Activated CD8-positive, alpha-beta T cell treated with anti-CD3 and anti-CD28 coated beads, Interleukin-2, amount 10 ng/mL, durations not matched to agents 7 days and 5 days (primary cell): ENCODE measurements around the gene GALNT17. TPM values are rescaled to one million over a fixed set of nuclear protein-coding genes. Genes with fewer than 3 reads are reported as not detected.

Experiments
- ATAC-seq: fragments of 150-1000 bp; cut with Tn5 transposase; one replicate; pipeline ENCODE4 v1.10.0; 2021; ENCODE audit warnings: moderate library complexity
- CTCF ChIA-PET: fragments of 350-600 bp; sonication (Branson Sonifier 250); formaldehyde crosslinking; loops from one replicate; lab custom pipeline; 2021; ENCODE audit warnings: antibody characterized with exemption; lab: Charles Lee
- POLR2A ChIA-PET: fragments of 350-600 bp; sonication (Branson Sonifier 250); formaldehyde crosslinking; loops from one replicate; lab custom pipeline; 2021; ENCODE audit warnings: antibody characterized with exemption; lab: Charles Lee
- DNase-seq: peaks from one replicate; pipeline ENCODE4 v3.0.0-alpha.2; 2020
- H3K27ac Mint-ChIP-seq: one replicate; pipeline ENCODE4 v1.8.0; 2021; ENCODE audit warnings: mild to moderate bottlenecking, mixed read lengths
- H3K27me3 Mint-ChIP-seq: one replicate; pipeline ENCODE4 v1.8.0; 2021; ENCODE audit warnings: low read depth, mixed read lengths
- H3K36me3 Mint-ChIP-seq: one replicate; pipeline ENCODE4 v1.8.0; 2021; ENCODE audit warnings: low read depth, mixed read lengths
- H3K4me1 Mint-ChIP-seq: one replicate; pipeline ENCODE4 v1.8.0; 2021; ENCODE audit warnings: low read depth, mixed read lengths
- H3K4me3 Mint-ChIP-seq: one replicate; pipeline ENCODE4 v1.8.0; 2021; ENCODE audit warnings: mild to moderate bottlenecking, mixed read lengths
- H3K9me3 Mint-ChIP-seq: one replicate; pipeline ENCODE4 v1.8.0; 2022; ENCODE audit warnings: mixed read lengths; ENCODE audit not compliant: insufficient read depth
- total RNA-seq, 2 experiments: library from RNA; stranded (reverse); gene quantifications; one replicate each; pipeline ENCODE4 v1.2.3, GENCODE V29; 2021

GALNT17 gene
- total RNA-seq, 2 experiments from 2014 or later: not detected

- no peaks in the 10 kb centered on the region for H3K27me3 Mint-ChIP-seq
- POLR2A ChIA-PET: no interaction called here
- H3K36me3 Mint-ChIP-seq: no peaks in the 10 kb centered on the region
- H3K27ac Mint-ChIP-seq: no peak overlapping the region
- CTCF ChIA-PET: no interaction called here
- H3K4me1 Mint-ChIP-seq: no peaks in the 10 kb centered on the region
- H3K4me3 Mint-ChIP-seq: no peak overlapping the region
- DNase-seq (no peak), ATAC-seq (no peak)
- peaks cover 3% of the 10 kb centered on the region for H3K9me3 Mint-ChIP-seq
Measured at GRCh38 chr7:71485586-71485985, 353.6 kb downstream of the GALNT17 start.

- Mint-ChIP-seq H3K27me3 (no peaks in the 10 kb centered on the region), H3K4me1 (no peaks in the 10 kb centered on the region), H3K4me3 (no peak overlapping the region), H3K36me3 (no peaks in the 10 kb centered on the region), H3K27ac (no peak overlapping the region), H3K9me3 (peaks cover 3% of the 10 kb centered on the region)
- ATAC-seq (no peak), DNase-seq (no peak)
- POLR2A ChIA-PET: interaction anchor here (0.6 kb wide), 1 partner anchor 523 kb away, joined by 3 read pairs; no protein-coding TSS in a partner anchor
- CTCF ChIA-PET: no interaction called here
Measured at GRCh38 chr7:71486414-71486813, 354.5 kb downstream of the GALNT17 start.

- H3K36me3 Mint-ChIP-seq: no peaks in the 10 kb centered on the region
- ChIA-PET POLR2A (interaction anchor here (0.6 kb wide), 1 partner anchor 524 kb away, joined by 3 read pairs; no protein-coding TSS in a partner anchor), CTCF (no interaction called here)
- H3K4me3 Mint-ChIP-seq: no peak overlapping the region
- H3K4me1 Mint-ChIP-seq: no peaks in the 10 kb centered on the region
- peaks cover 3% of the 10 kb centered on the region for H3K9me3 Mint-ChIP-seq
- ATAC-seq (no peak), DNase-seq (no peak)
- H3K27ac Mint-ChIP-seq: no peak overlapping the region
- no peaks in the 10 kb centered on the region for H3K27me3 Mint-ChIP-seq
Measured at GRCh38 chr7:71486856-71487628, 355.1 kb downstream of the GALNT17 start.

- H3K36me3 Mint-ChIP-seq: no peaks in the 10 kb centered on the region
- ChIA-PET POLR2A (no interaction called here), CTCF (no interaction called here)
Measured at GRCh38 chr7:71488308-71488707, 356.4 kb downstream of the GALNT17 start.

GRCh38 chr7:71491336-71491735, 359.4 kb downstream of the GALNT17 start:
- CTCF ChIA-PET: no interaction called here
- ATAC-seq (no peak), DNase-seq (no peak)
- Mint-ChIP-seq H3K36me3 (no peaks in the 10 kb centered on the region), H3K4me3 (no peak overlapping the region), H3K4me1 (no peaks in the 10 kb centered on the region), H3K27ac (no peak overlapping the region), H3K27me3 (no peaks in the 10 kb centered on the region), H3K9me3 (peaks cover 7% of the 10 kb centered on the region)
- POLR2A ChIA-PET: no interaction called here

More at GRCh38 chr7:71488308-71488707, 356.4 kb downstream of the GALNT17 start:
- no peaks in the 10 kb centered on the region for H3K27me3 Mint-ChIP-seq
- DNase-seq (no peak), ATAC-seq (no peak)
- peaks cover 3% of the 10 kb centered on the region for H3K9me3 Mint-ChIP-seq
- no peak overlapping the region for H3K4me3 Mint-ChIP-seq
- no peak overlapping the region for H3K27ac Mint-ChIP-seq
- H3K4me1 Mint-ChIP-seq: no peaks in the 10 kb centered on the region

GRCh38 chr7:71495828-71496227, 363.9 kb downstream of the GALNT17 start:
- no peaks in the 10 kb centered on the region for H3K4me1 Mint-ChIP-seq
- ChIA-PET POLR2A (no interaction called here), CTCF (no interaction called here)
- H3K4me3 Mint-ChIP-seq: no peak overlapping the region
- H3K9me3 Mint-ChIP-seq: peaks cover 18% of the 10 kb centered on the region
- no peak overlapping the region for H3K27ac Mint-ChIP-seq
- no peak for ATAC-seq
- H3K36me3 Mint-ChIP-seq: no peaks in the 10 kb centered on the region
- H3K27me3 Mint-ChIP-seq: no peaks in the 10 kb centered on the region
- DNase-seq: no peak

- Mint-ChIP-seq H3K9me3 (peaks cover 18% of the 10 kb centered on the region), H3K4me1 (no peaks in the 10 kb centered on the region), H3K36me3 (no peaks in the 10 kb centered on the region), H3K27ac (no peak overlapping the region), H3K4me3 (no peak overlapping the region), H3K27me3 (no peaks in the 10 kb centered on the region)
- POLR2A ChIA-PET: no interaction called here
- ATAC-seq: no peak
- no peak for DNase-seq
- CTCF ChIA-PET: no interaction called here
Measured at GRCh38 chr7:71497256-71497946, 365.5 kb downstream of the GALNT17 start.

- no peaks in the 10 kb centered on the region for H3K4me1 Mint-ChIP-seq
- H3K36me3 Mint-ChIP-seq: no peaks in the 10 kb centered on the region
- DNase-seq (no peak), ATAC-seq (no peak)
- H3K27ac Mint-ChIP-seq: no peak overlapping the region
- H3K9me3 Mint-ChIP-seq: peaks cover 18% of the 10 kb centered on the region
- no peaks in the 10 kb centered on the region for H3K27me3 Mint-ChIP-seq
- ChIA-PET POLR2A (no interaction called here), CTCF (no interaction called here)
- no peak overlapping the region for H3K4me3 Mint-ChIP-seq
Measured at GRCh38 chr7:71498381-71498780, 366.4 kb downstream of the GALNT17 start.

- Mint-ChIP-seq H3K27ac (no peak overlapping the region), H3K9me3 (peaks cover 22% of the 10 kb centered on the region), H3K4me1 (no peaks in the 10 kb centered on the region), H3K4me3 (no peak overlapping the region), H3K36me3 (no peaks in the 10 kb centered on the region), H3K27me3 (no peaks in the 10 kb centered on the region)
- DNase-seq (no peak), ATAC-seq (no peak)
- ChIA-PET CTCF (no interaction called here), POLR2A (no interaction called here)
Measured at GRCh38 chr7:71504697-71505441, 372.9 kb downstream of the GALNT17 start.

GRCh38 chr7:71506822-71507221, 374.9 kb downstream of the GALNT17 start:
- Mint-ChIP-seq H3K36me3 (no peaks in the 10 kb centered on the region), H3K9me3 (peaks cover 15% of the 10 kb centered on the region), H3K4me3 (no peak overlapping the region), H3K4me1 (no peaks in the 10 kb centered on the region), H3K27me3 (no peaks in the 10 kb centered on the region), H3K27ac (no peak overlapping the region)
- ATAC-seq: no peak
- no peak for DNase-seq
- ChIA-PET POLR2A (no interaction called here), CTCF (no interaction called here)

GRCh38 chr7:71507680-71508602, 376.0 kb downstream of the GALNT17 start:
- peaks cover 15% of the 10 kb centered on the region for H3K9me3 Mint-ChIP-seq

More at GRCh38 chr7:71507680-71508602, 376.0 kb downstream of the GALNT17 start:
- ChIA-PET CTCF (no interaction called here), POLR2A (no interaction called here)
- DNase-seq: no peak
- no peak overlapping the region for H3K27ac Mint-ChIP-seq
- no peaks in the 10 kb centered on the region for H3K27me3 Mint-ChIP-seq
- H3K4me3 Mint-ChIP-seq: no peak overlapping the region
- H3K36me3 Mint-ChIP-seq: no peaks in the 10 kb centered on the region
- no peaks in the 10 kb centered on the region for H3K4me1 Mint-ChIP-seq
- ATAC-seq: no peak
